Upper lobe of left lung (tissue), 6 donors: ENCODE results near the gene ZMYND8. TPM values are rescaled to one million over a fixed set of nuclear protein-coding genes. Genes with fewer than 3 reads are reported as not detected.
"Not testable (repeated sequence)": the region's sequence is repeated elsewhere in the genome, so short reads cannot be mapped to it uniquely, and the experiment has no call there.

Source experiments
- ATAC-seq, 2 donors: fragments of 200-7000 bp; cut with Tn5 transposase; one replicate each; pipeline ENCODE4 v1.9.1; 2022; ENCODE audit warnings: mild to moderate bottlenecking in 2 of 2, moderate library complexity in 2 of 2; ENCODE audit not compliant: low FRiP score in 2 of 2
- DNase-seq, 2 donors: peaks; one replicate each; pipeline ENCODE4 v3.0.0-alpha.2; 2019 to 2020
- H3K27ac ChIP-seq, 4 donors: fragments of 200-600 bp; sonication (generic); one replicate each; pipeline ENCODE4 v1.5.1; 2016 to 2019
- H3K27me3 ChIP-seq, 4 donors: fragments of 200-600 bp; sonication (generic); one replicate each; pipeline ENCODE4 v1.5.1; 2017 to 2019
- H3K36me3 ChIP-seq, 4 donors: fragments of 200-600 bp; sonication (generic); one replicate each; pipeline ENCODE4 v1.5.1; 2016 to 2019
- H3K4me1 ChIP-seq, 4 donors: fragments of 200-600 bp; sonication (generic); one replicate each; pipeline ENCODE4 v1.5.1; 2018 to 2019
- H3K4me3 ChIP-seq, 4 donors: fragments of 200-600 bp; sonication (generic); one replicate each; pipeline ENCODE4 v1.5.1; 2017 to 2019; ENCODE audit warnings: mild to moderate bottlenecking in 2 of 4, moderate library complexity in 1 of 4
- H3K9me3 ChIP-seq, 4 donors: fragments of 200-600 bp; sonication (generic); one replicate each; pipeline ENCODE4 v1.5.1; 2018 to 2019
- EP300 ChIP-seq, 4 donors: sonication (generic); formaldehyde crosslinking; IDR thresholded peaks; one replicate each; pipeline ENCODE4 v1.5.1; 2017; ENCODE audit warnings: antibody characterized with exemption in 4 of 4, control low read depth in 2 of 4
- POLR2A ChIP-seq, 4 donors: fragments of 450-650 bp; IDR thresholded peaks; one replicate each; pipeline ENCODE4 v1.5.1; 2016 to 2017; ENCODE audit warnings: antibody characterized with exemption in 4 of 4, mild to moderate bottlenecking in 2 of 4
- POLR2AphosphoS5 ChIP-seq, 2 donors: sonication (generic); formaldehyde crosslinking; IDR thresholded peaks; one replicate each; pipeline ENCODE4 v1.5.1; 2017; ENCODE audit warnings: antibody characterized with exemption in 2 of 2
- WGBS, 2 donors: methylation state at CpG; one replicate each; pipeline ENCODE4 v1.1.5; 2017 to 2018; 5-methylcytosine and 5-hydroxymethylcytosine counted together
- total RNA-seq, 6 donors: library from RNA; depleted of rRNA in 4 of 6; stranded (reverse); fragments of >200 nt in 4 of 6; gene quantifications; one replicate each; pipeline versions ENCODE4 v1.1.0 to v1.2.1, GENCODE V29; 2016 to 2021
- TF ChIP-seq, protein P1 (sequence below), 6 experiments: fragments of 450-650 bp in 4 of 6; fragments of 200-600 bp in 2 of 6; sonication (generic) in 2 of 6; IDR thresholded peaks; one replicate each; pipeline ENCODE4 v1.5.1; 2016 to 2019; ENCODE audit warnings: antibody characterized with exemption in 6 of 6
- donor health status: DM: no; HTN: no; CAD: no; lungs with moderate emphysema.
- donor health status: DM: no; HTN: yes; CAD: no; lungs with severe emphysema.

The ZMYND8 gene
- total RNA-seq, 6 donors from 2014 or later: 24.6 to 120 (median 51.8) TPM

GRCh38 chr20:47249913-47250312 lies 106.6 kb downstream of the ZMYND8 start:
- Histone ChIP-seq H3K9me3 (no peaks in the 10 kb centered on the region), H3K4me1 (no peaks in the 10 kb centered on the region), H3K27ac (no peak overlapping the region), H3K27me3 (no peaks in the 10 kb centered on the region), H3K36me3 (peaks cover 23 to 91% (median 64%) of the 10 kb centered on the region in 4 donors), H3K4me3 (no peak overlapping the region)
- 89 to 100% methylated on average over 4 of the region's 4 CpGs for WGBS, 2 donors
- DNase-seq (no peak), ATAC-seq (no peak)
- TF ChIP-seq, protein P1, sequence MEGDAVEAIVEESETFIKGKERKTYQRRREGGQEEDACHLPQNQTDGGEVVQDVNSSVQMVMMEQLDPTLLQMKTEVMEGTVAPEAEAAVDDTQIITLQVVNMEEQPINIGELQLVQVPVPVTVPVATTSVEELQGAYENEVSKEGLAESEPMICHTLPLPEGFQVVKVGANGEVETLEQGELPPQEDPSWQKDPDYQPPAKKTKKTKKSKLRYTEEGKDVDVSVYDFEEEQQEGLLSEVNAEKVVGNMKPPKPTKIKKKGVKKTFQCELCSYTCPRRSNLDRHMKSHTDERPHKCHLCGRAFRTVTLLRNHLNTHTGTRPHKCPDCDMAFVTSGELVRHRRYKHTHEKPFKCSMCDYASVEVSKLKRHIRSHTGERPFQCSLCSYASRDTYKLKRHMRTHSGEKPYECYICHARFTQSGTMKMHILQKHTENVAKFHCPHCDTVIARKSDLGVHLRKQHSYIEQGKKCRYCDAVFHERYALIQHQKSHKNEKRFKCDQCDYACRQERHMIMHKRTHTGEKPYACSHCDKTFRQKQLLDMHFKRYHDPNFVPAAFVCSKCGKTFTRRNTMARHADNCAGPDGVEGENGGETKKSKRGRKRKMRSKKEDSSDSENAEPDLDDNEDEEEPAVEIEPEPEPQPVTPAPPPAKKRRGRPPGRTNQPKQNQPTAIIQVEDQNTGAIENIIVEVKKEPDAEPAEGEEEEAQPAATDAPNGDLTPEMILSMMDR (IDR thresholded peaks at IDR 0.05): no peak
- TF ChIP-seq POLR2AphosphoS5 (IDR thresholded peaks at IDR 0.05) (no peak), POLR2A (IDR thresholded peaks at IDR 0.05) (no peak), EP300 (IDR thresholded peaks at IDR 0.05) (no peak)

GRCh38 chr20:47248448-47248966 lies 108.0 kb downstream of the ZMYND8 start:
- Histone ChIP-seq H3K36me3 (peaks cover 23 to 80% (median 61%) of the 10 kb centered on the region in 4 donors), H3K27ac (no peak overlapping the region), H3K4me1 (no peaks in the 10 kb centered on the region), H3K27me3 (no peaks in the 10 kb centered on the region), H3K9me3 (no peaks in the 10 kb centered on the region), H3K4me3 (no peak overlapping the region)
- TF ChIP-seq, protein P1 (IDR thresholded peaks at IDR 0.05): no peak
- TF ChIP-seq POLR2AphosphoS5 (IDR thresholded peaks at IDR 0.05): no peak
- no peak for TF ChIP-seq POLR2A (IDR thresholded peaks at IDR 0.05)
- TF ChIP-seq EP300 (IDR thresholded peaks at IDR 0.05): no peak
- ATAC-seq: no peak
- no peak for DNase-seq
- WGBS, 2 donors: 87 to 99% methylated on average over 6 of the region's 6 CpGs

DNA sequence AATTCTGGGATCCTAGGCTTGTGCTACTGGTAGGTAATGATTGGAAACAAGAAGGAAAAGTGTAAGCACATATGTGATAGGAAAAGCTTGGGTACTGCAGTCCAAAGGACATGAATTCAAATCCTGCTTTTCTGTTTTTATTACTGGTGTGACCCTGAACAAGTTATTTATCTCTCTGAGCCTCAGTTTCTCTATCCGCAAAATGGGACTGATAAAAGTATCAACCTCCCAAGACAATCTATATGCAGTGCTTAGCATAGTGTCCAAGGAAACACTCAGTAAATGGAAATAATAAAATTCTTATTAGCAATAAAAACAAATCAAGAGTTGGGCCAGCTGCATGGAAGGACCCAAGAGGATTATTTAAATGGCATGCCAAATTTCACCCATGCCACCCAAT lies 108.5 kb downstream of the ZMYND8 start:
- ATAC-seq (no peak), DNase-seq (no peak)
- Histone ChIP-seq H3K27me3 (no peaks in the 10 kb centered on the region), H3K4me1 (no peaks in the 10 kb centered on the region), H3K27ac (no peak overlapping the region), H3K36me3 (peaks cover 23 to 75% (median 59%) of the 10 kb centered on the region in 4 donors), H3K4me3 (no peak overlapping the region), H3K9me3 (no peaks in the 10 kb centered on the region)
- TF ChIP-seq POLR2AphosphoS5 (IDR thresholded peaks at IDR 0.05): no peak
- WGBS, 2 donors: 96 to 100% methylated on average over 1 of the region's 1 CpG

- ATAC-seq: no peak
- Histone ChIP-seq H3K36me3 (peaks cover 23 to 74% (median 58%) of the 10 kb centered on the region in 4 donors), H3K27me3 (no peaks in the 10 kb centered on the region), H3K9me3 (no peaks in the 10 kb centered on the region), H3K4me3 (no peak overlapping the region), H3K27ac (no peak overlapping the region), H3K4me1 (peaks cover 0 to 7% (median 4%) of the 10 kb centered on the region in 4 donors)
- 94% methylated on average over 18 of the region's 18 CpGs for WGBS, 2 donors
- no peak for TF ChIP-seq POLR2AphosphoS5 (IDR thresholded peaks at IDR 0.05)
- TF ChIP-seq EP300 (IDR thresholded peaks at IDR 0.05): no peak
- no peak for TF ChIP-seq POLR2A (IDR thresholded peaks at IDR 0.05)
- TF ChIP-seq, protein P1 (IDR thresholded peaks at IDR 0.05): no peak
- no peak for DNase-seq
Measured at GRCh38 chr20:47246061-47246777, 110.3 kb downstream of the ZMYND8 start.

DNA sequence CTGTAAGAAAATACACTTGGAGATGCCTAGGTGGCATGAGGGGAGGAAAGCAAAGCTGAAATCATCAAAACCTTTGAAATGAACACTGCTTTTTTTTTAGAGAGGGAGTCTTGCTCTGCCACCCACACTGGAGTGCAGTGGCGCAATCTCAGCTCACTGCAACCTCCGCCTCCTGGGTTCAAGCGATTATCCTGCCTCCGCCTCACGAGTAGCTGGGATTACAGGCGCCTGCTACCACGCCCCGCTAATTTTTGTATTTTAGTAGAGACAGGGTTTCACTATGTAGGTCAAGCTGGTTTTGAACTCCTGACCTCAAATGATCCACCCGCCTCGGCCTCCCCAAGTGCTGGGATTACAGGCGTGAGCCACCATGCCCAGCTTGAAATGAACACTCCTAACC lies 111.3 kb downstream of the ZMYND8 start:
- DNase-seq, H3K9me3 ChIP-seq, H3K27ac ChIP-seq, H3K4me3 ChIP-seq, ATAC-seq, H3K4me1 ChIP-seq, H3K27me3 ChIP-seq: not testable (repeated sequence)
- peaks cover 23 to 70% (median 57%) of the 10 kb centered on the region in 4 donors for H3K36me3 ChIP-seq
- 86 to 91% methylated on average over 11 of the region's 11 CpGs for WGBS, 2 donors

DNA sequence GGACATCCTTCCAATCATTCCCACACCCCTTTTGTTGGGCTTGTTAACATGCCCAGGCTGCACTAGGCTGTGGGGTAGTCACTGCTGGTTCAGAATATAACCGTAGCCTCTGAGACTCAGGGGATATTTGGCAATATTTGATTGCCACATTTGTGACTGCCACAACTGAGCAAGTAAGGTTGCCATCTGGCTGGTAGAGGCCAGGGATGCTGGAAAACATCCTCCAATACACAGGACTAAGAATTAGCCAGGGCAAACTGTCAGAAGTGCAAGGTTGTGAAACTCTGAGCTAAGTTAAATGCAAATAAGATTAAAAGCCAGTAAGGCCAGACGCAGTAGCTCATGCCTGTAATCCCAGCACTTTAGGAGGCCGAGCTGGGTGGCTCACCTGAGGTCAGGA lies 112.0 kb downstream of the ZMYND8 start:
- DNase-seq (no peak), ATAC-seq (no peak)
- peaks cover 0 to 7% (median 4%) of the 10 kb centered on the region in 4 donors for H3K4me1 ChIP-seq
- H3K27ac ChIP-seq: no peak overlapping the region
- peaks cover 23 to 66% (median 51%) of the 10 kb centered on the region in 4 donors for H3K36me3 ChIP-seq
- WGBS, 2 donors: 81 to 95% methylated on average over 3 of the region's 3 CpGs
- no peaks in the 10 kb centered on the region for H3K27me3 ChIP-seq
- H3K9me3 ChIP-seq: no peaks in the 10 kb centered on the region
- TF ChIP-seq POLR2AphosphoS5 (IDR thresholded peaks at IDR 0.05): no peak
- TF ChIP-seq, protein P1 (IDR thresholded peaks at IDR 0.05): no peak
- TF ChIP-seq POLR2A (IDR thresholded peaks at IDR 0.05): no peak
- TF ChIP-seq EP300 (IDR thresholded peaks at IDR 0.05): no peak
- no peak overlapping the region for H3K4me3 ChIP-seq
